Ecto neural progenitor cell (in vitro differentiated cells): ENCODE data around the gene PNPLA5.

Source experiments
- DNase-seq: peaks from one replicate; pipeline ENCODE4 v3.0.0-alpha.2; 2018; ENCODE audit warnings: low spot score

Gene PNPLA5

GRCh38 chr22:43838571-43839307, 53.1 kb downstream of the PNPLA5 start:
- no peak for DNase-seq

GRCh38 chr22:43838161-43838560, 53.7 kb downstream of the PNPLA5 start:
- DNase-seq = no peak

- no peak for DNase-seq
These were observed 54.1 kb downstream of the PNPLA5 start for GRCh38 chr22:43837666-43838065.

GRCh38 chr22:43835736-43836135, 56.1 kb downstream of the PNPLA5 start:
- DNase-seq = no peak

- no peak for DNase-seq
These were observed 56.6 kb downstream of the PNPLA5 start for GRCh38 chr22:43835166-43835565.

GRCh38 chr22:43833286-43834240, 58.2 kb downstream of the PNPLA5 start:
- DNase-seq = no peak

- DNase-seq = no peak
These were observed 59.2 kb downstream of the PNPLA5 start for GRCh38 chr22:43832393-43833265.

- DNase-seq = no peak
These were observed 60.0 kb downstream of the PNPLA5 start for GRCh38 chr22:43831561-43832392.

GRCh38 chr22:43830931-43831560, 60.8 kb downstream of the PNPLA5 start:
- DNase-seq = no peak

GRCh38 chr22:43829904-43830851, 61.6 kb downstream of the PNPLA5 start:
- DNase-seq = no peak
